GM19238 (cell line): Measurements from ENCODE around the gene MCOLN2.
"Not testable (repeated sequence)": the region's sequence is repeated elsewhere in the genome, so short reads cannot be mapped to it uniquely, and the experiment has no call there.

Experiments
- DNase-seq: peaks from one replicate; pipeline ENCODE4 v3.0.0; 2011; ENCODE audit warnings: low spot score; ENCODE audit not compliant: insufficient read length

MCOLN2 gene

GRCh38 chr1:84986561-84986960, 10.4 kb downstream of the MCOLN2 start:
- not testable (repeated sequence) for DNase-seq

- no peak for DNase-seq
Measured at GRCh38 chr1:84985365-84985764, 11.5 kb downstream of the MCOLN2 start.

GRCh38 chr1:84982395-84982794, 14.5 kb downstream of the MCOLN2 start:
- DNase-seq = no peak

GRCh38 chr1:84975035-84975434, 21.9 kb downstream of the MCOLN2 start:
- no peak for DNase-seq

GRCh38 chr1:84973498-84974334, 23.2 kb downstream of the MCOLN2 start:
- DNase-seq = no peak

- no peak for DNase-seq
Measured at GRCh38 chr1:84972377-84972987, 24.4 kb downstream of the MCOLN2 start.

- DNase-seq = no peak
Measured at GRCh38 chr1:84971957-84972356, 25.0 kb downstream of the MCOLN2 start.

- DNase-seq = no peak
Measured at GRCh38 chr1:84969489-84970250, 27.2 kb downstream of the MCOLN2 start.

- DNase-seq = no peak
Measured at GRCh38 chr1:84968865-84969264, 28.0 kb downstream of the MCOLN2 start.

GRCh38 chr1:84968101-84968500, 28.8 kb downstream of the MCOLN2 start:
- no peak for DNase-seq

- no peak for DNase-seq
Measured at GRCh38 chr1:84967666-84968065, 29.2 kb downstream of the MCOLN2 start.

- no peak for DNase-seq
Measured at GRCh38 chr1:84963021-84963420, 33.9 kb downstream of the MCOLN2 start.

- no peak for DNase-seq
Measured at GRCh38 chr1:84961316-84961715, 35.6 kb downstream of the MCOLN2 start.

GRCh38 chr1:84960371-84960770, 36.5 kb downstream of the MCOLN2 start:
- no peak for DNase-seq

GRCh38 chr1:84959294-84959693, 37.6 kb downstream of the MCOLN2 start:
- no peak for DNase-seq

- no peak for DNase-seq
Measured at GRCh38 chr1:84957966-84958365, 38.9 kb downstream of the MCOLN2 start.

- no peak for DNase-seq
Measured at GRCh38 chr1:84956655-84957054, 40.3 kb downstream of the MCOLN2 start.

- DNase-seq = no peak
Measured at GRCh38 chr1:84956097-84956496, 40.8 kb downstream of the MCOLN2 start.

- no peak for DNase-seq
Measured at GRCh38 chr1:84949664-84950063, 47.2 kb downstream of the MCOLN2 start.

- no peak for DNase-seq
Measured at GRCh38 chr1:84947536-84948410, 49.1 kb downstream of the MCOLN2 start.

GRCh38 chr1:84946631-84947030, 50.3 kb downstream of the MCOLN2 start:
- no peak for DNase-seq
